ENCODE measurements around the gene TLN1.

TLN1 gene

DNA sequence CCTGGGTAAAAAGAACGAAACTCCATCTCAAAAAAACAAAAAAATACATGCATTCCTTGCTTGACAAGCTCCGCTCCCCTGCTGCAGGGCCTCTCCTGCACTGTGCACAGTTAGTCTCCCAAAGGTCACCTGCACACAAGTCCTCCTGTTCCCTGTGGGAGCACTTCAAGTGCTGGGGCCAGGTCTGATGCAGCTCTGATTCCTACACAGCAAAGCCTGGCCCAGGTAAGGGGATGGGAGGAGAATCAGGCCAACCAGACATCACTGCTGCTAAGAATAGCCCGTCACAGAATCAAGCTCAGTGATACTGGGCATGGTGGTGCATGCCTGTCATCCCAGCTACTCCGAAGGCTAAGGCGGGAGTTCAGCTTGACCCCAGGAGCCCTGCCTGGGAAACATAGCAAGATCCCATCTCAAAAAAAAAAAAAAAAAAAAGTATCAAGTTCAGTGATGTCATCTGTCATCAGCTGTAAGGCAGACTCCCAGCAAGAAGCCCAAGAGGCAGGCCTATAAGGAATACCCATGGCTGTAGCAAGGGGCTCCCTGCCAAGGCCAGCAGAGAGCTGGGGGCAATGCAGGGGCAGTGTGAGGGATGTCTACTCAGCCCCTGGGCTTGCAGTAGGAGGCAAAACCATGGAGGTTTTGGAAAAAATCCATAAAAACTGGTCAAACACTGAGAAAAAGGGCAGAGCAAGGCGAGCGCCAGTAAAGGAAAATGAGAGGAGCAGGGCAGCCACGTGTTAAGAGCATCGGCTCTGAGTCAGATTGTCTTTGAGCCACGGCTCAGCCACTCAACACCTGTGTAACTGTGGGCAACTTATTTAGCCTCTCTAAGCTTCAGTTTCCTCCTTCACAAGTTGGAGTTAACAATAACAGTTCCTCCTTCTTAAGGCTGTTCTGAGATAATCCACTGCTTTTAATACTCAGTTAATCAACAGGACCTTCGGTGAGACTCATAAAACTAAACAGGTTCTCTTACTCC lies 45.5 kb downstream of the TLN1 start:
- Histone ChIP-seq H3K4me1 (ENCODE audit: low read length) (no peaks in the 10 kb centered on the region), H3K79me2 (ENCODE audit: low read length) (no peaks in the 10 kb centered on the region), H3K4me2 (ENCODE audit: low read depth, low read length) (no peak overlapping the region)

DNA sequence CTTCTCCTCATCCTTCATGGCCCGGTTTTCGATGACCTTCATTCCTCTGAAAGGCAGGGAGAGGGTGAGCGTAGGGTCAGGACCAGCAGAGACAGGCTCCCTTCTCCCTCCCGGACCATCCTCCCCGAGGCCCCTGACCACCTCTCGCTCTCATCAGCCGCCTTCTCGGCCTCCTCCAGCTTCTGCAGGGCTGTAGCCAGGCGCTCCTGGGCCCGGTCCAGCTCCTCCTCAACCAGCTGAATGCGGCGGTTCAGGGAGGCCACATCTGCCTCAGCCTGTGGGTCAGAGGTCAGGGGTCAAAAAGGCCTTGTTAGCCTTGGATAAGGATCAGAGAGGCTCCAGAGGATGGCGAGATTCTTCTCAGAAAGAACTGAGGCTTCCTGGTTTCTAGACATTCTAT lies 46.5 kb downstream of the TLN1 start:
- Histone ChIP-seq H3K4me3 (ENCODE audit: low read length) (no peak overlapping the region), H4K20me1 (ENCODE audit: insufficient read depth, low read length) (no peaks in the 10 kb centered on the region), H3K4me1 (ENCODE audit: low read length) (no peaks in the 10 kb centered on the region), H3K4me2 (ENCODE audit: low read depth, low read length) (no peak overlapping the region), H2AFZ (ENCODE audit: low read length) (no peak overlapping the region), H3K9ac (ENCODE audit: low read length) (no peak overlapping the region), H3K9me2 (replicated peaks; ENCODE audit: insufficient read depth, low read length) (no peaks in the 10 kb centered on the region), H3K79me2 (ENCODE audit: low read length) (no peaks in the 10 kb centered on the region), H3F3A (ENCODE audit: insufficient read depth, low read length) (no peaks in the 10 kb centered on the region), H3K9me3 (replicated peaks; ENCODE audit: insufficient read depth, low read length) (no peaks in the 10 kb centered on the region), H3K36me3 (replicated peaks; ENCODE audit: insufficient read depth, low read length) (no peaks in the 10 kb centered on the region), H3K27me3 (replicated peaks; ENCODE audit: insufficient read depth, low read length) (no peaks in the 10 kb centered on the region), H3K27ac (ENCODE audit: low read length) (no peak overlapping the region)
- no peak for TF ChIP-seq EZH2 (optimal IDR thresholded peaks at IDR 0.05; ENCODE audit: low read depth, low read length)
- TF ChIP-seq, protein P1, sequence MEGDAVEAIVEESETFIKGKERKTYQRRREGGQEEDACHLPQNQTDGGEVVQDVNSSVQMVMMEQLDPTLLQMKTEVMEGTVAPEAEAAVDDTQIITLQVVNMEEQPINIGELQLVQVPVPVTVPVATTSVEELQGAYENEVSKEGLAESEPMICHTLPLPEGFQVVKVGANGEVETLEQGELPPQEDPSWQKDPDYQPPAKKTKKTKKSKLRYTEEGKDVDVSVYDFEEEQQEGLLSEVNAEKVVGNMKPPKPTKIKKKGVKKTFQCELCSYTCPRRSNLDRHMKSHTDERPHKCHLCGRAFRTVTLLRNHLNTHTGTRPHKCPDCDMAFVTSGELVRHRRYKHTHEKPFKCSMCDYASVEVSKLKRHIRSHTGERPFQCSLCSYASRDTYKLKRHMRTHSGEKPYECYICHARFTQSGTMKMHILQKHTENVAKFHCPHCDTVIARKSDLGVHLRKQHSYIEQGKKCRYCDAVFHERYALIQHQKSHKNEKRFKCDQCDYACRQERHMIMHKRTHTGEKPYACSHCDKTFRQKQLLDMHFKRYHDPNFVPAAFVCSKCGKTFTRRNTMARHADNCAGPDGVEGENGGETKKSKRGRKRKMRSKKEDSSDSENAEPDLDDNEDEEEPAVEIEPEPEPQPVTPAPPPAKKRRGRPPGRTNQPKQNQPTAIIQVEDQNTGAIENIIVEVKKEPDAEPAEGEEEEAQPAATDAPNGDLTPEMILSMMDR (IDR thresholded peaks at IDR 0.05; ENCODE audit: low read length), result no peak
- no peak for DNase-seq

More for the DNA sequence above, 45.5 kb downstream of the TLN1 start:
- TF ChIP-seq EZH2phosphoT487 (IDR thresholded peaks at IDR 0.05; ENCODE audit: low read length), result no peak
- no peak overlapping the region for H3K9ac ChIP-seq (ENCODE audit: low read length)
- H3K27ac ChIP-seq (ENCODE audit: low read length), result no peak overlapping the region
- no peak for DNase-seq
- no peaks in the 10 kb centered on the region for H3K9me2 ChIP-seq (replicated peaks; ENCODE audit: insufficient read depth, low read length)
- H3K9me3 ChIP-seq (replicated peaks; ENCODE audit: insufficient read depth, low read length), result no peaks in the 10 kb centered on the region
- H3K4me3 ChIP-seq (ENCODE audit: low read length), result no peak overlapping the region
- H3F3A ChIP-seq (ENCODE audit: insufficient read depth, low read length), result no peaks in the 10 kb centered on the region
- no peaks in the 10 kb centered on the region for H4K20me1 ChIP-seq (ENCODE audit: insufficient read depth, low read length)
- H2AFZ ChIP-seq (ENCODE audit: low read length), result no peak overlapping the region
- no peaks in the 10 kb centered on the region for H3K36me3 ChIP-seq (replicated peaks; ENCODE audit: insufficient read depth, low read length)
- 0 out of 2 replicates have a peak, but pooled peaks cover 4% of the 10 kb centered on the region for H3K27me3 ChIP-seq (replicated peaks; ENCODE audit: insufficient read depth, low read length)

- no peaks in the 10 kb centered on the region for H4K20me1 ChIP-seq (ENCODE audit: insufficient read depth, low read length)
- TF ChIP-seq EZH2phosphoT487 (IDR thresholded peaks at IDR 0.05; ENCODE audit: low read length) (no peak), EZH2 (optimal IDR thresholded peaks at IDR 0.05; ENCODE audit: low read depth, low read length) (no peak)
- TF ChIP-seq, protein P1 (IDR thresholded peaks at IDR 0.05; ENCODE audit: low read length), result no peak
- H3K27ac ChIP-seq (ENCODE audit: low read length), result no peak overlapping the region
- no peaks in the 10 kb centered on the region for H3F3A ChIP-seq (ENCODE audit: insufficient read depth, low read length)
- no peak overlapping the region for H3K9ac ChIP-seq (ENCODE audit: low read length)
- H3K79me2 ChIP-seq (ENCODE audit: low read length), result no peaks in the 10 kb centered on the region
- H3K27me3 ChIP-seq (replicated peaks; ENCODE audit: insufficient read depth, low read length), result no peaks in the 10 kb centered on the region
- no peak overlapping the region for H3K4me3 ChIP-seq (ENCODE audit: low read length)
- no peaks in the 10 kb centered on the region for H3K4me1 ChIP-seq (ENCODE audit: low read length)
- H3K4me2 ChIP-seq (ENCODE audit: low read depth, low read length), result no peak overlapping the region
- no peaks in the 10 kb centered on the region for H3K9me3 ChIP-seq (replicated peaks; ENCODE audit: insufficient read depth, low read length)
- no peaks in the 10 kb centered on the region for H3K9me2 ChIP-seq (replicated peaks; ENCODE audit: insufficient read depth, low read length)
- DNase-seq, result no peak
- no peaks in the 10 kb centered on the region for H3K36me3 ChIP-seq (replicated peaks; ENCODE audit: insufficient read depth, low read length)
- no peak overlapping the region for H2AFZ ChIP-seq (ENCODE audit: low read length)
Observed at GRCh38 chr9:35684921-35685320, 47.1 kb downstream of the TLN1 start.

DNA sequence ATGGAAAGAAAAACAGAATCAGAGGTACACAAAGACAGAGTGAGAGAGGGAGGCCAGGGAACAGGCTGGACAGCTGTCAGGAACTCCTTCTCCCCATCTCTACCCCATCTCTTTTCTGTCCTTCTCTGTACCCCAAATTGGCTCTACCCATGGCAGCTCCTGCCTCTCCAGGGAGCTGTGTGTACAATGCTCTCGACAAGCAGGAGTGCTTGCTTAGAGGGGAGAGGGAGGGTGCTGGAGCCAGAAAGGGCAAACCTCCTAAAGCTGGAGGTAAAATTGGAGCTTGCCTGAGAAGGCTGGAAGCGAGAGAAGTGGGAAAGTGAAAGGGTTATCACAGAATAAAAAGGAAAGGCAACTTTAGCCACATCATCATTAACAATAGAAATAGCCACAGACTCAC lies 48.7 kb downstream of the TLN1 start:
- no peak overlapping the region for H3K9ac ChIP-seq (ENCODE audit: low read length)
- H3K27ac ChIP-seq (ENCODE audit: low read length), result no peak overlapping the region
- H3K4me3 ChIP-seq (ENCODE audit: low read length), result no peak overlapping the region
- TF ChIP-seq, protein P1 (IDR thresholded peaks at IDR 0.05; ENCODE audit: low read length), result no peak
- no peak for TF ChIP-seq EZH2 (optimal IDR thresholded peaks at IDR 0.05; ENCODE audit: low read depth, low read length)
- H3K36me3 ChIP-seq (replicated peaks; ENCODE audit: insufficient read depth, low read length), result no peaks in the 10 kb centered on the region
- no peaks in the 10 kb centered on the region for H3K79me2 ChIP-seq (ENCODE audit: low read length)
- no peaks in the 10 kb centered on the region for H3K9me3 ChIP-seq (replicated peaks; ENCODE audit: insufficient read depth, low read length)
- H3K9me2 ChIP-seq (replicated peaks; ENCODE audit: insufficient read depth, low read length), result no peaks in the 10 kb centered on the region
- H2AFZ ChIP-seq (ENCODE audit: low read length), result no peak overlapping the region
- no peaks in the 10 kb centered on the region for H3K4me1 ChIP-seq (ENCODE audit: low read length)
- no peak overlapping the region for H3K4me2 ChIP-seq (ENCODE audit: low read depth, low read length)
- no peaks in the 10 kb centered on the region for H3F3A ChIP-seq (ENCODE audit: insufficient read depth, low read length)
- no peak for DNase-seq
- no peaks in the 10 kb centered on the region for H4K20me1 ChIP-seq (ENCODE audit: insufficient read depth, low read length)
- H3K27me3 ChIP-seq (replicated peaks; ENCODE audit: insufficient read depth, low read length), result no peaks in the 10 kb centered on the region

Data from MM.1S (cell line).